ENCODE measurements around the gene ITIH2. TPM values are rescaled to one million over a fixed set of nuclear protein-coding genes. Genes with fewer than 3 reads are reported as not detected.

Gene ITIH2
- total and polyA plus RNA-seq, 9 of the 15 experiments (the other 6 are each of a cell fraction or from before 2014, with no cell fraction given) = 0.66 TPM; not detected in 8

GRCh38 chr10:7665767-7666166 lies 37.3 kb upstream of the ITIH2 start:
- TF ChIP-seq ZNF277 (CRISPR knock-in tag; IDR thresholded peaks at IDR 0.05; ENCODE audit: borderline replicate concordance) (no peak), MED1 (CRISPR knock-in tag; IDR thresholded peaks at IDR 0.05; ENCODE audit: borderline replicate concordance) (no peak), RBFOX2 (IDR thresholded peaks at IDR 0.05; ENCODE audit: low read depth, low read length) (no peak), MTA3 (IDR thresholded peaks at IDR 0.05; ENCODE audit: borderline replicate concordance) (no peak), SREBF2 (CRISPR knock-in tag; IDR thresholded peaks at IDR 0.05) (no peak), DPF2 (IDR thresholded peaks at IDR 0.05) (no peak), ZNF282 (CRISPR knock-in tag; IDR thresholded peaks at IDR 0.05) (no peak)
- DNase-seq (ENCODE audit: extremely low read depth in 1 of 4, low spot score in 3 of 4) (no peak), ATAC-seq (no peak), FAIRE-seq (no peak)
- no peak overlapping the region for H3K4me2 ChIP-seq (ENCODE audit: insufficient read depth, low read length)
- no TSS peak for BruUV-seq (replicated peaks)
- H2AFZ ChIP-seq (ENCODE audit: low read depth, low read length) = no peak overlapping the region
- peaks cover 0 to 7% of the 10 kb centered on the region in 2 experiments; a peak in 2 of 5 replicates for H3K4me1 ChIP-seq (replicated peaks in 1 of 2; ENCODE audit: control insufficient read depth in 2 of 2, insufficient read depth in 2 of 2, low read length in 2 of 2)
- no peaks in the 10 kb centered on the region for H3K9me3 ChIP-seq (replicated peaks; ENCODE audit: control insufficient read depth, insufficient read depth, low read depth, low read length)
- no peaks in the 10 kb centered on the region for H3K9me1 ChIP-seq (ENCODE audit: control insufficient read depth, insufficient read depth, low read length)
- no peaks in the 10 kb centered on the region for H4K20me1 ChIP-seq (replicated peaks; ENCODE audit: control insufficient read depth, insufficient read depth, low read length)
- 0% methylated on average over 6 of the region's 6 CpGs for WGBS (ENCODE audit: insufficient coverage, low coverage, missing lambda C conversion rate)
- H3K27ac ChIP-seq (ENCODE audit: extremely low read depth, low read depth, low read length) = no peak overlapping the region
- ChIA-PET POLR2A (interaction anchor here (0.9 kb wide), 1 partner anchor 1547 kb away, joined by 3 read pairs; no protein-coding TSS in a partner anchor), CTCF (ENCODE audit: low intra/inter-chr PET ratio) (no interaction called here)
- no peaks in the 10 kb centered on the region for H3K36me3 ChIP-seq (ENCODE audit: control insufficient read depth, insufficient read depth, low read length)
- intact Hi-C loops (cut with micrococcal nuclease) (no loop called here), in situ Hi-C loops (cut with MboI) (no loop called here)
- H3K27me3 ChIP-seq (ENCODE audit: control insufficient read depth in 2 of 2, insufficient read depth in 2 of 2, low read length in 2 of 2) = peaks cover 20 to 27% of the 10 kb centered on the region in 2 experiments
- H3K4me3 ChIP-seq = no peak overlapping the region
- H3K79me2 ChIP-seq (ENCODE audit: control insufficient read depth, insufficient read depth, low read length) = no peaks in the 10 kb centered on the region
- H3K9ac ChIP-seq (ENCODE audit: insufficient read depth in 1 of 2, low read depth in 2 of 2, low read length in 2 of 2) = no peak overlapping the region

All from K562 (cell line).